Stimulated activated CD8-positive, alpha-beta memory T cell treated with anti-CD3 and anti-CD28 coated beads, Interleukin-4, amount 100 ng/mL, for 4 hours (primary cell): Measurements from ENCODE around the gene ZMIZ1.
"Not testable (repeated sequence)": the region's sequence is repeated elsewhere in the genome, so short reads cannot be mapped to it uniquely, and the experiment has no call there.

Source experiments
- DNase-seq, 2 donors: peaks; one replicate each; pipeline ENCODE4 v3.0.0-alpha.2; 2020; ENCODE audit warnings: low read depth in 2 of 2, low spot score in 1 of 2

ZMIZ1 gene

GRCh38 chr10:79334573-79334972 is 265.8 kb downstream of the ZMIZ1 start:
- no peak for DNase-seq

GRCh38 chr10:79335094-79335469 is 266.3 kb downstream of the ZMIZ1 start:
- no peak for DNase-seq

GRCh38 chr10:79335470-79336235 is 266.9 kb downstream of the ZMIZ1 start:
- DNase-seq, result no peak

- no peak for DNase-seq
Observed at GRCh38 chr10:79336276-79336675, 267.5 kb downstream of the ZMIZ1 start.

- no peak for DNase-seq
Observed at GRCh38 chr10:79336739-79337138, 268.0 kb downstream of the ZMIZ1 start.

GRCh38 chr10:79337783-79338469 is 269.2 kb downstream of the ZMIZ1 start:
- DNase-seq, result not testable (repeated sequence)

- no peak for DNase-seq
Observed at GRCh38 chr10:79339266-79339665, 270.5 kb downstream of the ZMIZ1 start.

- DNase-seq, result no peak
Observed at GRCh38 chr10:79340646-79341244, 272.0 kb downstream of the ZMIZ1 start.

GRCh38 chr10:79342295-79342761 is 273.6 kb downstream of the ZMIZ1 start:
- no peak for DNase-seq

GRCh38 chr10:79342811-79343561 is 274.2 kb downstream of the ZMIZ1 start:
- no peak for DNase-seq

GRCh38 chr10:79344502-79345195 is 275.9 kb downstream of the ZMIZ1 start:
- DNase-seq, result no peak

- DNase-seq, result no peak
Observed at GRCh38 chr10:79345241-79346011, 276.7 kb downstream of the ZMIZ1 start.

- DNase-seq, result no peak
Observed at GRCh38 chr10:79346012-79346340, 277.2 kb downstream of the ZMIZ1 start.

- no peak for DNase-seq
Observed at GRCh38 chr10:79346388-79347225, 277.8 kb downstream of the ZMIZ1 start.

GRCh38 chr10:79347226-79347893 is 278.6 kb downstream of the ZMIZ1 start, which contains the start of gene PPIF:
Gene PPIF (plus strand): TSS chr10:79347469. CDS start chr10:79347549, 80 bp downstream.
- DNase-seq, result peak; percentile 79 to 87

- peak; percentile 46 to 57 for DNase-seq
Observed at GRCh38 chr10:79347894-79348639, 279.3 kb downstream of the ZMIZ1 start.

- no peak for DNase-seq
Observed at GRCh38 chr10:79348640-79348988, 279.8 kb downstream of the ZMIZ1 start.

- DNase-seq, result no peak
Observed at GRCh38 chr10:79349072-79349491, 280.3 kb downstream of the ZMIZ1 start.
